Endothelial cell (in vitro differentiated cells): ENCODE data around the gene SUSD2. TPM values are rescaled to one million over a fixed set of nuclear protein-coding genes. Genes with fewer than 3 reads are reported as not detected.

ENCODE experiments used
- DNase-seq: peaks from one replicate; pipeline ENCODE4 v3.0.0; 2021; ENCODE audit warnings: low spot score
- H3K27ac Mint-ChIP-seq: one replicate; pipeline ENCODE4 v1.8.0; 2021; ENCODE audit warnings: mixed read lengths, inconsistent platforms; ENCODE audit not compliant: unreplicated experiment
- H3K27me3 Mint-ChIP-seq: one replicate; pipeline ENCODE4 v1.8.0; 2021; ENCODE audit warnings: mild to moderate bottlenecking, moderate library complexity, mixed read lengths, inconsistent platforms; ENCODE audit not compliant: unreplicated experiment
- H3K36me3 Mint-ChIP-seq: one replicate; pipeline ENCODE4 v1.8.0; 2021; ENCODE audit warnings: mild to moderate bottlenecking, low read depth, mixed read lengths, inconsistent platforms; ENCODE audit not compliant: unreplicated experiment
- H3K4me1 Mint-ChIP-seq: one replicate; pipeline ENCODE4 v1.8.0; 2021; ENCODE audit warnings: mild to moderate bottlenecking, mixed read lengths, inconsistent platforms; ENCODE audit not compliant: unreplicated experiment
- H3K4me3 Mint-ChIP-seq: one replicate; pipeline ENCODE4 v1.8.0; 2021; ENCODE audit warnings: mild to moderate bottlenecking, mixed read lengths, inconsistent platforms; ENCODE audit not compliant: unreplicated experiment
- H3K9me3 Mint-ChIP-seq: one replicate; pipeline ENCODE4 v1.8.0; 2021; ENCODE audit warnings: mixed read lengths, inconsistent platforms; ENCODE audit not compliant: unreplicated experiment
- total RNA-seq: library from RNA; stranded (reverse); fragmentation: NEBNext Ultra II Directional; extraction: Animal tissue kit (Norgen Biotek cat#: 25700); gene quantifications from one replicate; pipeline ENCODE4 v1.2.1, GENCODE V29; 2021; ENCODE audit not compliant: unreplicated experiment
- TF ChIP-seq, protein P1 (sequence below): fragments of 200-600 bp; sonication (generic); IDR thresholded peaks from one replicate; pipeline ENCODE4 v1.5.0; 2021; ENCODE audit warnings: antibody characterized with exemption; ENCODE audit not compliant: unreplicated experiment

The SUSD2 gene
- total RNA-seq, 1 donor from 2014 or later = 0.38 TPM

DNA sequence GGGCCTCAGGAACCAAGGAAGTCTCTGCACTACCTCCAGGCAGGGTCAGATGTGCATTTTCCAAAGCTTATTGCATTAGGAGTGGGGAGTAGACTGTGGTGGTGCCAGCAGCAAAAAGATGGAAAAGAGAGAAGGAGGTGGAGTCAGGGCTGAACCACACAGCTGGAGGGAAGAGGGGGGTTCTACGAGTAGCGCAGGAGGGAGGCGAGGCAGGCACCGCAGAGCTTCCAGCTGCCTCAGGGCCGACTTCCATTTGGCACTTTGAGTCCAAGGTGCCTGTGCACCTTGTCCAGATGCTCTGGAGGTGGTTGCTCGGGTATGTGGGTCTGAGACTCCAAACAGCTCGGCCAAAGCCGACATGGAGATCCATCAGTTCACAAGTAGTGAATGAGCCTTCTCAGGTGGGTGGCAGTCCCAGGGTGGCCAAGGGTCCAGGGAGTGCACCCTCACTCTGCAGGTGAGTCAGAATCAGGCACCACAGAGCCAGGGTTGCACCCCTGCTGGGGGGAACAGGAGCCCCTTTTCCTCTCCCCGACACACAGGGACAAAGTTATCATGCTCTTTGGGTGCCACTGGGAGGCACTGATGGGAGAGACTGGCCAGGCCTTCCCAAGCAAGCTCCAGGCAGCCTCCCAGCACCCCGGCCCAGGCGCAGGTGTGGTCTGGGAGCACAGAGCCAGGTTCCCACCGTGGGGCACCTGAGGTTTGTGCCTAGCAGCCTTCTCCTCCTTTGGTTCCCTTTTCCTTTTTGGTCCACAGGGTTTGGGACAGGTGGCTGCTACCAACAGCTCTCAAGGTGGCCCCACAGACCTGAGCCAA lies 33.4 kb downstream of the SUSD2 start:
- Mint-ChIP-seq H3K4me3 (no peak overlapping the region), H3K27ac (no peak overlapping the region), H3K36me3 (no peaks in the 10 kb centered on the region), H3K4me1 (peaks cover 5% of the 10 kb centered on the region), H3K9me3 (no peaks in the 10 kb centered on the region), H3K27me3 (peaks cover 6% of the 10 kb centered on the region)
- no peak for DNase-seq
- TF ChIP-seq, protein P1, sequence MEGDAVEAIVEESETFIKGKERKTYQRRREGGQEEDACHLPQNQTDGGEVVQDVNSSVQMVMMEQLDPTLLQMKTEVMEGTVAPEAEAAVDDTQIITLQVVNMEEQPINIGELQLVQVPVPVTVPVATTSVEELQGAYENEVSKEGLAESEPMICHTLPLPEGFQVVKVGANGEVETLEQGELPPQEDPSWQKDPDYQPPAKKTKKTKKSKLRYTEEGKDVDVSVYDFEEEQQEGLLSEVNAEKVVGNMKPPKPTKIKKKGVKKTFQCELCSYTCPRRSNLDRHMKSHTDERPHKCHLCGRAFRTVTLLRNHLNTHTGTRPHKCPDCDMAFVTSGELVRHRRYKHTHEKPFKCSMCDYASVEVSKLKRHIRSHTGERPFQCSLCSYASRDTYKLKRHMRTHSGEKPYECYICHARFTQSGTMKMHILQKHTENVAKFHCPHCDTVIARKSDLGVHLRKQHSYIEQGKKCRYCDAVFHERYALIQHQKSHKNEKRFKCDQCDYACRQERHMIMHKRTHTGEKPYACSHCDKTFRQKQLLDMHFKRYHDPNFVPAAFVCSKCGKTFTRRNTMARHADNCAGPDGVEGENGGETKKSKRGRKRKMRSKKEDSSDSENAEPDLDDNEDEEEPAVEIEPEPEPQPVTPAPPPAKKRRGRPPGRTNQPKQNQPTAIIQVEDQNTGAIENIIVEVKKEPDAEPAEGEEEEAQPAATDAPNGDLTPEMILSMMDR = no peak

DNA sequence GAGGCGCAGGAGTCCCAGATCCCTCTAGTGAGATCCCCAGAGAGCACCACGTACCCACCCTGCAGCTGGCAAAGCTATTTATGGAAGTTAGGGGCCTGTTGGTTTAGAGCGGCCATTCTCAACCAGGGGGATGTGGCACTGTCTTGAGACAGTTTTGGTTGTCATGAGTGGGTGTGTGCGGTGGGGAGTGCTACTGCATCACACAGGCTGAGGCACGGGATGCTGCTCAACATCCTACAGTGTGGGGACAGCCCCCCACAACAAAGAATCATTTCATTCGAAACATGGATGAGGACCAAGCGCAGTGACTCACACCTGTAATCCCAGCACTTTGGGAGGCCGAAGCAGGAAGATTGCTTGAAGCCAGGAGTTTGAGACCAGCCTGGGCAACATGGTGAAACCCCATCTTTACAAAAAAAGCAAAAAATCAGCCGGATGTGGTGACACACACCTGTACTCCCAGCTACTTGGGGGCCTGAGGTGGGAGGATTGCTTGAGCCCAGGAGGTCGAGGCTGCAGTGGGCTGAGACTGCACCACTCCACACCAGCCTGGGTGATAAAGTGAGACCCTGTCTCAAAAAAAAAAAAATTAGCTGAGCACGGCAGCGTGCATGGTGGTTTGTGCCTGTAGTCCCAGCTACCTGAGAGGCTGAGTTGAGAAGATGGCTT lies 35.4 kb downstream of the SUSD2 start:
- H3K4me1 Mint-ChIP-seq = peaks cover 6% of the 10 kb centered on the region
- DNase-seq = no peak
- no peak overlapping the region for H3K27ac Mint-ChIP-seq
- TF ChIP-seq, protein P1 = no peak
- H3K4me3 Mint-ChIP-seq = no peak overlapping the region
- peaks cover 4% of the 10 kb centered on the region for H3K27me3 Mint-ChIP-seq
- no peaks in the 10 kb centered on the region for H3K36me3 Mint-ChIP-seq
- no peaks in the 10 kb centered on the region for H3K9me3 Mint-ChIP-seq

DNA sequence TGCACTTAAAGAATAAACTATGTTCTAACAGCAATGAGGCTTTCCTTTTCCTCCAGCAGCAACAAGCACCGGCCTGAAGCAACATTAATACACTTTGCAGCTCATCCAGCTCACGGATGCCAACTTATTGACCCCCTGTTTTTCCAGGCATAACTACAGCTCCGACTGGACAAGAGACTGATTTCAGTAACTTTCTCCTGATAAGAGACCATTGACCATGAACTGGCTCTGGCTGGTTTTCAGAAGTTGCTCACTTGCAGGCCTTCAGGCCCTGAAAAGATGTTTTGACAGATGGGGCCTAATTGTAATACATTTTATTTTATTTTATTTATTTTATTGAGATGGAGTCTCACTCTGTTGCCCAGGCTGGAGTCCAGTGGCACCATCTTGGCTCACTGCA lies 36.1 kb downstream of the SUSD2 start:
- H3K9me3 Mint-ChIP-seq = no peaks in the 10 kb centered on the region

DNA sequence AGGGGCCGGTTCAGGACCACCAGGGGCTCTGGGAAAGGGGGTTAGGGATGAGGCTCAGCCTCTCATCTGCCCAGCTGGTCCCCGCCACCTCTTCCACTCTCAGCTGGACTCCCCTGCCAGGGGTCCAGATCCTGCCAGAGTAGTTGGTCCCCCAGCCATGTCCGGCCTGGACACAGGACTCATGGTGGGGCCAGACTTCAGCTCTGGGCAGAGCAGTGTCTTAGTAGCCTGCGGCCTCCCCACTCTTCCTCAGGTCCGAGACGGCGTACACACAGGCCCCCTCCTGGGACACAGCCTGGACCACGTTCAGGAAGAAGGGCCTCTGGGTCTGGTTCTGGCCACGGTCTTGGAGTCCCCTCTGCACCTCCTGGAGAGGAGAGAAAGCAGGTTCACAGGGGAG lies 38.5 kb downstream of the SUSD2 start:
- peaks cover 2% of the 10 kb centered on the region for H3K27me3 Mint-ChIP-seq
- no peaks in the 10 kb centered on the region for H3K9me3 Mint-ChIP-seq
- TF ChIP-seq, protein P1 = no peak
- H3K4me1 Mint-ChIP-seq = peaks cover 4% of the 10 kb centered on the region
- no peak for DNase-seq
- H3K27ac Mint-ChIP-seq = no peak overlapping the region
- H3K4me3 Mint-ChIP-seq = no peak overlapping the region
- H3K36me3 Mint-ChIP-seq = peaks cover 4% of the 10 kb centered on the region

More for the DNA sequence above, 36.1 kb downstream of the SUSD2 start:
- DNase-seq = no peak
- Mint-ChIP-seq H3K27ac (no peak overlapping the region), H3K4me3 (no peak overlapping the region), H3K27me3 (peaks cover 4% of the 10 kb centered on the region), H3K4me1 (peaks cover 6% of the 10 kb centered on the region), H3K36me3 (no peaks in the 10 kb centered on the region)
- TF ChIP-seq, protein P1 = no peak

DNA sequence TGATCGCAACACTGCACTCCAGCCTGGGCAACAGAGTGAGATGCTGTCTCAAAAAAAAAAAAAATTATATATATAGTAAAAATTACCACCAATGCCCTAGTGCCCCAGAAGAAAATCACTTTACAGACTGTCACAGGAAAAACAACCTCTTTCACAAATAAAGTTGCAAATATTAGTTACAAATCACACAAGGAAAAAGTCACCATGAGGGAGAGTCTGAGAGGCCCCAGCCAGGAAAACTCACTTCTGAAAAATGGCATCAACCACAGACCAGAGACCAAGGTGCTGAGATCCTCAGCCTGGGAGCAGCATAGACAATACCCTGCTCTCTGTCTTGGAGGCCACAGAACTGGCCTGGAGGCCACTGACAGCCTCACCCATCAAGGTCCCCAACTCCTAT lies 43.2 kb downstream of the SUSD2 start:
- H3K27me3 Mint-ChIP-seq = peaks cover 4% of the 10 kb centered on the region
- H3K4me1 Mint-ChIP-seq = peaks cover 2% of the 10 kb centered on the region
- no peaks in the 10 kb centered on the region for H3K9me3 Mint-ChIP-seq
- H3K4me3 Mint-ChIP-seq = no peak overlapping the region
- H3K36me3 Mint-ChIP-seq = peaks cover 4% of the 10 kb centered on the region
- no peak for DNase-seq
- TF ChIP-seq, protein P1 = no peak
- no peak overlapping the region for H3K27ac Mint-ChIP-seq
